SK-N-DZ (cell line): ENCODE measurements around the gene CNN3.

Source experiments
- DNase-seq: peaks from one replicate; pipeline ENCODE4 v3.0.0-alpha.2; 2015; ENCODE audit warnings: low spot score

CNN3 gene

GRCh38 chr1:94856004-94856403 lies 70.9 kb downstream of the CNN3 start:
- no peak for DNase-seq

- no peak for DNase-seq
Measured at GRCh38 chr1:94855307-94855700, 71.6 kb downstream of the CNN3 start.

- DNase-seq = peak; percentile 82
Measured at GRCh38 chr1:94854458-94855306, 72.2 kb downstream of the CNN3 start.

- no peak for DNase-seq
Measured at GRCh38 chr1:94852788-94853187, 74.1 kb downstream of the CNN3 start.

- no peak for DNase-seq
Measured at GRCh38 chr1:94851571-94851970, 75.3 kb downstream of the CNN3 start.
